RWPE2 (cell line): ENCODE measurements around the gene RAB23.

Source experiments
- ATAC-seq: fragments of 200-7000 bp; cut with Tn5 transposase; 3 replicates; pipeline ENCODE4 v1.9.1; 2021; ENCODE audit warnings: low read depth
- DNase-seq: peaks from one replicate; pipeline ENCODE4 v3.0.0-alpha.2; 2020; ENCODE audit warnings: low spot score
- H3K27ac ChIP-seq: fragments of 450-650 bp; 2 replicates; pipeline ENCODE4 v1.5.1; 2017; ENCODE audit warnings: mild to moderate bottlenecking; ENCODE audit not compliant: poor library complexity, severe bottlenecking
- H3K27me3 ChIP-seq: fragments of 250-450 bp; sonication (Bioruptor Pico); 2 replicates; pipeline ENCODE4 v1.5.1; 2021; ENCODE audit warnings: mild to moderate bottlenecking, moderate library complexity; ENCODE audit not compliant: insufficient read depth, poor library complexity, severe bottlenecking
- H3K36me3 ChIP-seq: fragments of 250-450 bp; sonication (Bioruptor Pico); 2 replicates; pipeline ENCODE4 v1.5.1; 2020; ENCODE audit warnings: low read depth, mild to moderate bottlenecking, moderate library complexity
- H3K4me1 ChIP-seq: fragments of 250-450 bp; sonication (Bioruptor Pico); 2 replicates; pipeline ENCODE4 v1.5.1; 2021; ENCODE audit warnings: mild to moderate bottlenecking, moderate library complexity; ENCODE audit not compliant: insufficient read depth, poor library complexity, severe bottlenecking
- H3K4me3 ChIP-seq: fragments of 250-450 bp; sonication (Bioruptor Pico); 2 replicates; pipeline ENCODE4 v1.5.1; 2021; ENCODE audit warnings: mild to moderate bottlenecking, moderate library complexity; ENCODE audit not compliant: severe bottlenecking
- H3K9me3 ChIP-seq: fragments of 250-450 bp; sonication (Bioruptor Pico); 2 replicates; pipeline ENCODE4 v1.5.1; 2021; ENCODE audit warnings: mild to moderate bottlenecking, moderate library complexity; ENCODE audit not compliant: severe bottlenecking
- CTCF ChIP-seq: fragments of 450-650 bp; IDR thresholded peaks from one replicate; pipeline ENCODE4 v1.5.1; 2017; ENCODE audit warnings: mild to moderate bottlenecking, moderate library complexity; ENCODE audit not compliant: poor library complexity, severe bottlenecking

RAB23 gene

GRCh38 chr6:57224769-57225515 lies 2.8 kb upstream of the RAB23 start:
- no peak for TF ChIP-seq CTCF
- no peak overlapping the region for H3K27ac ChIP-seq
- H3K36me3 ChIP-seq: no peaks in the 10 kb centered on the region
- no peaks in the 10 kb centered on the region for H3K27me3 ChIP-seq
- H3K9me3 ChIP-seq: no peaks in the 10 kb centered on the region
- no peak overlapping the region for H3K4me3 ChIP-seq
- DNase-seq (no peak), ATAC-seq (0 out of 3 replicates have a peak, but pooled peaks have one; percentile 21)
- peaks cover 19% of the 10 kb centered on the region for H3K4me1 ChIP-seq

GRCh38 chr6:57222743-57223077 lies 603 bp upstream of the RAB23 start:
- Histone ChIP-seq H3K9me3 (no peaks in the 10 kb centered on the region), H3K27ac (peak overlapping the region; percentile 78), H3K4me3 (peak overlapping the region; percentile 77), H3K27me3 (no peaks in the 10 kb centered on the region), H3K4me1 (peaks cover 23% of the 10 kb centered on the region), H3K36me3 (no peaks in the 10 kb centered on the region)
- no peak for ATAC-seq
- DNase-seq: no peak
- no peak for TF ChIP-seq CTCF

GRCh38 chr6:57221191-57221935 lies 744 bp downstream of the RAB23 start:
- Histone ChIP-seq H3K4me3 (peak overlapping the region; percentile 77), H3K9me3 (no peaks in the 10 kb centered on the region), H3K27me3 (no peaks in the 10 kb centered on the region), H3K4me1 (peaks cover 23% of the 10 kb centered on the region), H3K36me3 (no peaks in the 10 kb centered on the region), H3K27ac (peak overlapping the region; percentile 78)
- peak; percentile 81 for ATAC-seq
- DNase-seq: peak; percentile 83
- TF ChIP-seq CTCF: peak; percentile 41

- no peak overlapping the region for H3K27ac ChIP-seq
- peaks cover 16% of the 10 kb centered on the region for H3K4me1 ChIP-seq
- H3K36me3 ChIP-seq: peaks cover 4% of the 10 kb centered on the region; the same call in 1 of the 2 replicates
- no peaks in the 10 kb centered on the region for H3K27me3 ChIP-seq
- H3K4me3 ChIP-seq: no peak overlapping the region
- DNase-seq: no peak
- no peak for TF ChIP-seq CTCF
- no peak for ATAC-seq
- H3K9me3 ChIP-seq: peaks cover 3% of the 10 kb centered on the region
Observed at GRCh38 chr6:57220083-57220703, 1.9 kb downstream of the RAB23 start.
